GM12878 (cell line): ENCODE data around the gene POLR2I. TPM values are rescaled to one million over a fixed set of nuclear protein-coding genes. Genes with fewer than 3 reads are reported as not detected.

Experiments used
- ATAC-seq: fragments of 200-7000 bp; cut with Tn5 transposase; 3 replicates; pipeline ENCODE4 v1.9.1; 2020; ENCODE audit warnings: mild to moderate bottlenecking, moderate library complexity
- BruUV-seq: library from RNA; stranded (reverse); fragments of 400-500 nt; replicated peaks from 2 replicates; lab custom pipeline; 2021; lab: Mats Ljungman, UMichigan
- CTCF ChIA-PET: fragments of 300-600 bp; sonication (Branson Sonifier 250); formaldehyde crosslinking; extraction: SDS; loops from one replicate; lab custom pipeline; 2021; ENCODE audit warnings: inconsistent platforms; lab: Yijun Ruan, JAX
- POLR2A ChIA-PET: fragments of 350-600 bp; formaldehyde crosslinking; extraction: SDS; loops from one replicate; lab custom pipeline; 2021; ENCODE audit warnings: inconsistent platforms; lab: Charles Lee
- RAD21 ChIA-PET: fragments of 300-600 bp; sonication (Branson Sonifier 250); formaldehyde crosslinking; loops from one replicate; lab custom pipeline; 2023; ENCODE audit warnings: antibody characterized with exemption; ENCODE audit not compliant: unreplicated experiment; lab: Charles Lee
- SMC1A ChIA-PET: fragments of 300-600 bp; sonication (Branson Sonifier 250); formaldehyde crosslinking; loops from one replicate; lab custom pipeline; 2023; ENCODE audit not compliant: unreplicated experiment, uncharacterized antibody; lab: Charles Lee
- DNase-seq: peaks from one replicate; pipeline ENCODE4 v3.0.0-alpha.2; 2011; ENCODE audit warnings: low read depth, low spot score
- FAIRE-seq: peaks from 3 replicates; lab custom pipeline; 2011; peaks lifted over from hg19 to GRCh38; lab: Jason Lieb, UNC
- H2AFZ ChIP-seq: 2 replicates; pipeline ENCODE4 v1.6.0; 2011; ENCODE audit warnings: low read depth, low read length, control low read depth; ENCODE audit not compliant: control insufficient read depth
- H3K27ac ChIP-seq: 2 replicates; pipeline ENCODE4 v1.5.1; 2011; ENCODE audit warnings: control low read depth; ENCODE audit not compliant: control insufficient read depth, insufficient read depth
- H3K27me3 ChIP-seq, 2 experiments: replicated peaks in 1 of 2; 2 replicates each; pipeline versions ENCODE4 v1.6.0 to v1.6.1; 2011; ENCODE audit warnings: low read length in 1 of 2; ENCODE audit not compliant: control insufficient read depth in 2 of 2, insufficient read depth in 2 of 2
- H3K36me3 ChIP-seq, 2 experiments: 2 replicates each; pipeline ENCODE4 v1.5.1; 2011; ENCODE audit warnings: low read length in 1 of 2; ENCODE audit not compliant: control insufficient read depth in 2 of 2, insufficient read depth in 2 of 2
- H3K4me1 ChIP-seq: 2 replicates; pipeline ENCODE4 v1.6.1; 2011; ENCODE audit warnings: mild to moderate bottlenecking, low read length, moderate library complexity, mixed read lengths; ENCODE audit not compliant: control insufficient read depth, insufficient read depth
- H3K4me2 ChIP-seq: 2 replicates; pipeline ENCODE4 v1.6.0; 2011; ENCODE audit warnings: control low read depth; ENCODE audit not compliant: control insufficient read depth, insufficient read depth
- H3K4me3 ChIP-seq: fragments of 200-600 bp; sonication (generic); 2 replicates; pipeline ENCODE4 v1.5.1; 2016
- H3K79me2 ChIP-seq: 2 replicates; pipeline ENCODE4 v1.6.0; 2011; ENCODE audit warnings: low read length; ENCODE audit not compliant: control insufficient read depth, insufficient read depth
- H3K9ac ChIP-seq: 2 replicates; pipeline ENCODE4 v1.8.0; 2011; ENCODE audit warnings: low read length, control low read depth, mixed read lengths; ENCODE audit not compliant: control insufficient read depth, insufficient read depth
- H3K9me3 ChIP-seq: replicated peaks from 3 replicates; pipeline ENCODE4 v1.5.1; 2011; ENCODE audit warnings: mild to moderate bottlenecking, low read length; ENCODE audit not compliant: control insufficient read depth, insufficient read depth
- H4K20me1 ChIP-seq: 2 replicates; pipeline ENCODE4 v1.6.0; 2011; ENCODE audit not compliant: control insufficient read depth, insufficient read depth
- GABPA ChIP-seq: IDR thresholded peaks from 2 replicates; pipeline ENCODE4 v1.6.1; 2014; ENCODE audit warnings: antibody characterized with exemption, low read depth, mild to moderate bottlenecking, inconsistent platforms
- NFYB ChIP-seq: IDR thresholded peaks from 2 replicates; pipeline ENCODE4 v1.6.1; 2011; ENCODE audit warnings: low read depth, mild to moderate bottlenecking, low read length, improper control_type of control experiment, moderate library complexity; ENCODE audit not compliant: insufficient read depth
- NRF1 ChIP-seq: conservative IDR thresholded peaks from 2 replicates; pipeline ENCODE4 v1.6.1; 2011; ENCODE audit warnings: mild to moderate bottlenecking, low read depth, low read length, improper control_type of control experiment
- POU2F2 ChIP-seq: IDR thresholded peaks from 3 replicates; pipeline ENCODE4 v1.6.1; 2011; ENCODE audit warnings: low read depth, mild to moderate bottlenecking, low read length, borderline replicate concordance
- TAF1 ChIP-seq: IDR thresholded peaks from 2 replicates; pipeline ENCODE4 v1.6.1; 2011; ENCODE audit warnings: mild to moderate bottlenecking, low read depth, low read length, borderline replicate concordance
- WGBS: methylation state at CpG from one replicate; pipeline ENCODE4 v1.1.6; 2016; ENCODE audit warnings: low lambda C conversion rate; ENCODE audit not compliant: insufficient replicate concordance, insufficient coverage; ENCODE audit errors: missing lambda C conversion rate; 5-methylcytosine and 5-hydroxymethylcytosine counted together
- in situ Hi-C: fragments of 300-500 bp; cut with MboI; formaldehyde crosslinking; loops from 9 replicates; pipeline ENCODE4 v1.14.3; 2018; ENCODE audit warnings: mixed read lengths
- intact Hi-C: fragments of 100-400 bp; cut with micrococcal nuclease; formaldehyde crosslinking; loops from one replicate; pipeline ENCODE4 v1.14.2; 2022; ENCODE audit not compliant: unreplicated experiment
- polyA plus RNA-seq, 11 experiments: library from polyadenylated mRNA; depleted of rRNA in 4 of 11; unstranded in 6 of 11; stranded (reverse) in 5 of 11; fragments of >200 nt; fragmentation: Nextera tagmentation in 4 of 11; fragmentation: Illumina TruSeq in 1 of 11; extraction: Ambion mirVana in 4 of 11; extraction: Trizol in 1 of 11; gene quantifications; 1 replicate in 1 of 11; 2 replicates in 10 of 11; pipeline versions ENCODE4 v1.2.1 to v1.2.3, GENCODE V29; 2011 to 2016; ENCODE audit warnings: inconsistent platforms in 2 of 11, missing spikeins in 2 of 11, low read depth in 1 of 11
- total RNA-seq, 4 experiments: library from RNA; depleted of rRNA in 3 of 4; stranded (reverse); fragments of >200 nt in 3 of 4; fragmentation: Illumina TruSeq in 1 of 4; extraction: Trizol in 1 of 4; gene quantifications; 2 replicates each; pipeline versions ENCODE4 v1.2.1 to v1.2.3, GENCODE V29; 2013 to 2021

POLR2I gene
- total and polyA plus RNA-seq, 10 of the 15 experiments (the other 5 are each of a cell fraction or from before 2014, with no cell fraction given), result 30.9 to 272 (median 202) TPM

GRCh38 chr19:36112678-36113077 is 2.0 kb downstream of the POLR2I start (continued):
- no peak for TF ChIP-seq GABPA
- no peak for TF ChIP-seq POU2F2
- TF ChIP-seq NRF1, result no peak
- TF ChIP-seq TAF1, result no peak
- TF ChIP-seq, all 136 proteins: peak for 0

- Histone ChIP-seq H3K4me2 (no peak overlapping the region), H3K36me3 (no peaks in the 10 kb centered on the region; a peak in 2 of 4 replicates), H2AFZ (no peak overlapping the region), H3K4me3 (no peak overlapping the region), H4K20me1 (no peaks in the 10 kb centered on the region), H3K27ac (no peak overlapping the region), H3K79me2 (peaks cover 16% of the 10 kb centered on the region), H3K27me3 (no peaks in the 10 kb centered on the region), H3K9ac (no peak overlapping the region), H3K9me3 (no peaks in the 10 kb centered on the region), H3K4me1 (peaks cover 5% of the 10 kb centered on the region)
- POLR2A ChIA-PET, result no interaction called here
- intact Hi-C loops (loop anchor here (10.0 kb wide), 1 partner anchor 1264 kb away; the partner anchor contains the start of gene ZNF527), in situ Hi-C loops (loop anchor here (10.0 kb wide), 1 partner anchor 374 kb away; the partner anchor contains the start of gene ZNF566)
- TF ChIP-seq NFYB, result no peak
- 74% methylated on average over 13 of the region's 13 CpGs for WGBS
- no TSS peak for BruUV-seq
- RAD21 ChIA-PET, result no interaction called here
- no peak for DNase-seq
- FAIRE-seq, result no peak
- SMC1A ChIA-PET, result no interaction called here
- CTCF ChIA-PET, result interaction anchor here (0.7 to 1.3 kb wide), 4 partner anchors 15 to 116 kb away, joined by 3 to 4 read pairs (median 3); no protein-coding TSS in a partner anchor
- ATAC-seq, result no peak
Measured at GRCh38 chr19:36111200-36111539, 3.5 kb downstream of the POLR2I start.
